ENCODE data around the gene ACE. TPM values are rescaled to one million over a fixed set of nuclear protein-coding genes. Genes with fewer than 3 reads are reported as not detected.
A peak's percentile ranks its signal among the peaks of the same experiment; 100 is the strongest.

Gene ACE
- polyA plus RNA-seq, 1 donor (not counting 4 experiments of a cell fraction or from before 2014, with no cell fraction given): 0.07 TPM

GRCh38 chr17:63476459-63476853 is 405 bp upstream of the ACE start:
- H3K4me3 ChIP-seq (ENCODE audit: control insufficient read depth in 2 of 3, extremely low read depth in 1 of 3, insufficient read depth in 2 of 3, low read depth in 1 of 3, low read length in 3 of 3): peak overlapping the region in 1 of 3 experiments; percentile 54
- dilution Hi-C loops (cut with MboI; ENCODE audit: extremely low pct_ligation_motif_present, low sequenced_read_pairs): no loop called here
- DNase-seq (ENCODE audit: low read depth, low spot score): no peak
- peak overlapping the region; percentile 58 for H3K4me2 ChIP-seq (ENCODE audit: control insufficient read depth, extremely low read depth, insufficient read depth, low read depth, low read length)
- H4K20me1 ChIP-seq (ENCODE audit: control insufficient read depth, extremely low read depth, insufficient read depth, low read length): no peaks in the 10 kb centered on the region
- H3K27me3 ChIP-seq (ENCODE audit: control insufficient read depth, extremely low read depth, insufficient read depth, low read length): peaks cover 30% of the 10 kb centered on the region
- no peak overlapping the region for H3K9ac ChIP-seq (ENCODE audit: control insufficient read depth, extremely low read depth, insufficient read depth, low read length)
- no peaks in the 10 kb centered on the region for H3K9me1 ChIP-seq (ENCODE audit: control insufficient read depth, extremely low read depth, insufficient read depth, low read length)
- H2AFZ ChIP-seq (ENCODE audit: control insufficient read depth, low read length): no peak overlapping the region
- peaks cover 16% of the 10 kb centered on the region for H3K4me1 ChIP-seq (ENCODE audit: control insufficient read depth, extremely low read depth, insufficient read depth, low read length)
- FAIRE-seq: no peak
- TF ChIP-seq EZH2 (IDR thresholded peaks at IDR 0.05; ENCODE audit: low read length) (no peak), CTCF (optimal IDR thresholded peaks at IDR 0.05 in 1 of 3, IDR thresholded peaks at IDR 0.05 in 1 of 3, conservative IDR thresholded peaks at IDR 0.05 in 1 of 3; ENCODE audit: extremely low read depth in 1 of 3, insufficient read depth in 2 of 3, low read length in 3 of 3) (no peak)
- H3K9me3 ChIP-seq (ENCODE audit: control insufficient read depth, low read depth, low read length): no peaks in the 10 kb centered on the region
- no peaks in the 10 kb centered on the region for H3K36me3 ChIP-seq (ENCODE audit: control insufficient read depth in 2 of 2, extremely low read depth in 1 of 2, insufficient read depth in 2 of 2, low read length in 2 of 2)
- H3K27ac ChIP-seq (ENCODE audit: control insufficient read depth, insufficient read depth, low read length): no peak overlapping the region
- H3K79me2 ChIP-seq (ENCODE audit: control insufficient read depth, insufficient read depth, low read length): no peaks in the 10 kb centered on the region

GRCh38 chr17:63477480-63478440 is 899 bp downstream of the ACE start:
- Histone ChIP-seq H3K4me2 (ENCODE audit: control insufficient read depth, extremely low read depth, insufficient read depth, low read depth, low read length) (peak overlapping the region; percentile 6), H3K79me2 (ENCODE audit: control insufficient read depth, insufficient read depth, low read length) (no peaks in the 10 kb centered on the region), H3K4me1 (ENCODE audit: control insufficient read depth, extremely low read depth, insufficient read depth, low read length) (peaks cover 19% of the 10 kb centered on the region), H3K9me3 (ENCODE audit: control insufficient read depth, low read depth, low read length) (no peaks in the 10 kb centered on the region), H2AFZ (ENCODE audit: control insufficient read depth, low read length) (peak overlapping the region; percentile 19), H3K36me3 (ENCODE audit: control insufficient read depth in 2 of 2, extremely low read depth in 1 of 2, insufficient read depth in 2 of 2, low read length in 2 of 2) (no peaks in the 10 kb centered on the region), H3K9me1 (ENCODE audit: control insufficient read depth, extremely low read depth, insufficient read depth, low read length) (no peaks in the 10 kb centered on the region), H3K4me3 (ENCODE audit: control insufficient read depth in 2 of 3, extremely low read depth in 1 of 3, insufficient read depth in 2 of 3, low read depth in 1 of 3, low read length in 3 of 3) (peak overlapping the region in 1 of 3 experiments; percentile 44), H3K27me3 (ENCODE audit: control insufficient read depth, extremely low read depth, insufficient read depth, low read length) (peaks cover 30% of the 10 kb centered on the region), H3K9ac (ENCODE audit: control insufficient read depth, extremely low read depth, insufficient read depth, low read length) (no peak overlapping the region), H3K27ac (ENCODE audit: control insufficient read depth, insufficient read depth, low read length) (no peak overlapping the region), H4K20me1 (ENCODE audit: control insufficient read depth, extremely low read depth, insufficient read depth, low read length) (no peaks in the 10 kb centered on the region)
- dilution Hi-C loops (cut with MboI; ENCODE audit: extremely low pct_ligation_motif_present, low sequenced_read_pairs): no loop called here
- DNase-seq (ENCODE audit: low read depth, low spot score) (no peak), FAIRE-seq (no peak)
- TF ChIP-seq EZH2 (IDR thresholded peaks at IDR 0.05; ENCODE audit: low read length): peak; percentile 10
- no peak for TF ChIP-seq CTCF (optimal IDR thresholded peaks at IDR 0.05 in 1 of 3, IDR thresholded peaks at IDR 0.05 in 1 of 3, conservative IDR thresholded peaks at IDR 0.05 in 1 of 3; ENCODE audit: extremely low read depth in 1 of 3, insufficient read depth in 2 of 3, low read length in 3 of 3)
